ENCODE measurements around the gene UGCG.
"Not testable (repeated sequence)": the region's sequence is repeated elsewhere in the genome, so short reads cannot be mapped to it uniquely, and the experiment has no call there.

Gene UGCG

DNA sequence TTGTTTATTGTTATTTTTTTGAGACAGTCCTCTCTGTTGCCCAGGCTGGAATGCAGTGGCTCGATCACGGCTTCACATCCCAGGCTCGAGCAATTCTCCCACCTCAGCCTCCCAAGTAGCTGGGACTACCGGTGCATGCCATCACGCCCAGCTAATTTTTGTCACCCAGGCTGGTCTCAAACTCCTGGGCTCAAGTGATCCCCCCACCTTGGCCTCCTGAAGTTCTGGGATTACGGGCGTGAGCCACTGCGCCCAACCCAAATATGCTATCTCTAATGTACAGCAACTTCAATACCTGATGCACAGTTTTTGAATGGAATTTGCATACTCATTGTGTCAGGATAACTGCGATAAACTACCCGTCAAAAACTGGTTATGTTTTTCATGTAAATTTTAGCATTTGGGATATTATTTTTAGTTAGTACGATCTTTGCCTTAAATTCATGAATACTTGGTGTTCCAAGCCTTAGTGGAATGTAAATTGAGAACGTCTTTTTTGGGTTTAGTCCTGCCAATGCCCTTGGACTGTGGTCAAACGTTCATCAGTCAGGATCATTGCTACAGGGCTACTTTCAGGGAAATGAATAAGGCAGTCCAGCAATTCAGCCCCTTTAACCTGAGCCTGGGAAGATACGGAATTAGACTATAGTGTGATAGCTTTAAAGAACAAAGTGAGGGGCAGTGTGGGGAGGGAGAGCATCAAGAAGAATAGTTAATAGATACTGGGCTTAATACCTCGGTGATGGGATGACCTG is 4.4 kb downstream of the UGCG start:
- Mint-ChIP-seq H3K27me3 (ENCODE audit: low read depth) (no peaks in the 10 kb centered on the region), H3K4me3 (no peak overlapping the region), H3K36me3 (ENCODE audit: low read depth) (no peaks in the 10 kb centered on the region), H3K9me3 (no peaks in the 10 kb centered on the region), H3K27ac (no peak overlapping the region), H3K4me1 (peaks cover 13% of the 10 kb centered on the region)
- TF ChIP-seq, protein P1, sequence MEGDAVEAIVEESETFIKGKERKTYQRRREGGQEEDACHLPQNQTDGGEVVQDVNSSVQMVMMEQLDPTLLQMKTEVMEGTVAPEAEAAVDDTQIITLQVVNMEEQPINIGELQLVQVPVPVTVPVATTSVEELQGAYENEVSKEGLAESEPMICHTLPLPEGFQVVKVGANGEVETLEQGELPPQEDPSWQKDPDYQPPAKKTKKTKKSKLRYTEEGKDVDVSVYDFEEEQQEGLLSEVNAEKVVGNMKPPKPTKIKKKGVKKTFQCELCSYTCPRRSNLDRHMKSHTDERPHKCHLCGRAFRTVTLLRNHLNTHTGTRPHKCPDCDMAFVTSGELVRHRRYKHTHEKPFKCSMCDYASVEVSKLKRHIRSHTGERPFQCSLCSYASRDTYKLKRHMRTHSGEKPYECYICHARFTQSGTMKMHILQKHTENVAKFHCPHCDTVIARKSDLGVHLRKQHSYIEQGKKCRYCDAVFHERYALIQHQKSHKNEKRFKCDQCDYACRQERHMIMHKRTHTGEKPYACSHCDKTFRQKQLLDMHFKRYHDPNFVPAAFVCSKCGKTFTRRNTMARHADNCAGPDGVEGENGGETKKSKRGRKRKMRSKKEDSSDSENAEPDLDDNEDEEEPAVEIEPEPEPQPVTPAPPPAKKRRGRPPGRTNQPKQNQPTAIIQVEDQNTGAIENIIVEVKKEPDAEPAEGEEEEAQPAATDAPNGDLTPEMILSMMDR (IDR thresholded peaks at IDR 0.05; ENCODE audit: unreplicated experiment in 3 of 3): no peak

GRCh38 chr9:111902391-111903139 is 6.0 kb downstream of the UGCG start:
- no peak overlapping the region for H3K4me3 Mint-ChIP-seq
- no peaks in the 10 kb centered on the region for H3K27me3 Mint-ChIP-seq (ENCODE audit: low read depth)
- H3K27ac Mint-ChIP-seq: no peak overlapping the region
- no peaks in the 10 kb centered on the region for H3K9me3 Mint-ChIP-seq
- peaks cover 12% of the 10 kb centered on the region for H3K4me1 Mint-ChIP-seq
- peaks cover 4% of the 10 kb centered on the region for H3K36me3 Mint-ChIP-seq (ENCODE audit: low read depth)
- TF ChIP-seq, protein P1 (IDR thresholded peaks at IDR 0.05; ENCODE audit: unreplicated experiment in 3 of 3): no peak

- H3K36me3 Mint-ChIP-seq (ENCODE audit: low read depth); H3K27me3 Mint-ChIP-seq (ENCODE audit: low read depth); H3K4me3 Mint-ChIP-seq; H3K9me3 Mint-ChIP-seq: not testable (repeated sequence)
- peak overlapping the region in 2 of 3 experiments; percentile 56 to 69 for H3K27ac Mint-ChIP-seq
- H3K4me1 Mint-ChIP-seq: peaks cover 19% of the 10 kb centered on the region
Observed at GRCh38 chr9:111903535-111903934, 6.9 kb downstream of the UGCG start.

DNA sequence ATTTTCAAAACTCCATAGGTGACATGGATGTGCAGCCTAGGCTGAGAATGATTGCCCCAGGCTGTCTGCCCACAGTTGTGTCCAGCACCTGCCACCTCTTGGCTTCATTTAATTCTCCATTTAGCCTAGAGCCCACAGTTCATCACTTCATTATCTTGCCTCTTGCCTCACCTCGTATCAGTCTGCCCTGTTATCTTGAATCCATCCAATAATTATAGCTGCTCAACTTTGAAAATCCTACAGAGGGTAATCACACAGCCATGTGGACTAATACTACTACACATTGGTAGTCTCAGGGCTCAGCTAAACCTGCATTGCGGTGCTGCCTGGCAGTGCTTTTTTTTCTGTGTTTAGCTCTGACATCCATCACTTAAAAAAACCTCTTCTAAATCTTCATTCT is 7.4 kb downstream of the UGCG start:
- no peaks in the 10 kb centered on the region for H3K9me3 Mint-ChIP-seq
- H3K36me3 Mint-ChIP-seq (ENCODE audit: low read depth): peaks cover 4% of the 10 kb centered on the region
- TF ChIP-seq, protein P1 (IDR thresholded peaks at IDR 0.05; ENCODE audit: unreplicated experiment in 3 of 3): no peak
- peak overlapping the region; percentile 8 to 69 (median 56) for H3K27ac Mint-ChIP-seq
- H3K27me3 Mint-ChIP-seq (ENCODE audit: low read depth): no peaks in the 10 kb centered on the region
- no peak overlapping the region for H3K4me3 Mint-ChIP-seq
- H3K4me1 Mint-ChIP-seq: peaks cover 21% of the 10 kb centered on the region

- TF ChIP-seq, protein P1 (IDR thresholded peaks at IDR 0.05; ENCODE audit: unreplicated experiment in 3 of 3): no peak
- Mint-ChIP-seq H3K4me3 (no peak overlapping the region), H3K4me1 (peaks cover 25% of the 10 kb centered on the region), H3K9me3 (no peaks in the 10 kb centered on the region), H3K27ac (peak overlapping the region in 2 of 3 experiments; percentile 40 to 62), H3K36me3 (ENCODE audit: low read depth) (peaks cover 4% of the 10 kb centered on the region), H3K27me3 (ENCODE audit: low read depth) (no peaks in the 10 kb centered on the region)
Observed at GRCh38 chr9:111904891-111905291, 8.3 kb downstream of the UGCG start.

- Mint-ChIP-seq H3K36me3 (ENCODE audit: low read depth) (peaks cover 4% of the 10 kb centered on the region), H3K27me3 (ENCODE audit: low read depth) (no peaks in the 10 kb centered on the region), H3K9me3 (no peaks in the 10 kb centered on the region), H3K4me1 (peaks cover 25% of the 10 kb centered on the region), H3K27ac (peak overlapping the region in 1 of 3 experiments; percentile 2), H3K4me3 (no peak overlapping the region)
- TF ChIP-seq, protein P1 (IDR thresholded peaks at IDR 0.05; ENCODE audit: unreplicated experiment in 3 of 3): no peak
Observed at GRCh38 chr9:111907147-111907546, 10.5 kb downstream of the UGCG start.
